ENCODE data around the gene CSF1R.

- TF ChIP-seq EZH2 (IDR thresholded peaks at IDR 0.05; ENCODE audit: borderline replicate concordance, low read depth, low read length, severe bottlenecking) (no peak), CTCF (IDR thresholded peaks at IDR 0.05; ENCODE audit: borderline replicate concordance, extremely low read depth, low read length, poor library complexity, severe bottlenecking) (no peak)
Observed at GRCh38 chr5:150079909-150080461, 6.4 kb downstream of the CSF1R start.
